GM10248 (cell line): ENCODE measurements around the gene TXN.

Experiments used
- CTCF ChIA-PET: fragments of 300-600 bp; sonication (Branson Sonifier 250); formaldehyde crosslinking; extraction: SDS; loops from one replicate; lab custom pipeline; 2021; ENCODE audit warnings: antibody characterized with exemption; lab: Yijun Ruan, JAX
- POLR2A ChIA-PET: fragments of 350-650 bp; sonication (Branson Sonifier 250); formaldehyde crosslinking; extraction: SDS; loops from one replicate; lab custom pipeline; 2020; ENCODE audit warnings: antibody characterized with exemption; lab: Yijun Ruan, JAX
- DNase-seq: peaks from one replicate; pipeline ENCODE4 v3.0.0; 2012; ENCODE audit errors: extremely low spot score
- CTCF ChIP-seq: IDR thresholded peaks from 2 replicates; pipeline ENCODE4 v1.5.1; 2012; ENCODE audit warnings: mild to moderate bottlenecking, low read depth; ENCODE audit errors: extremely low read depth, missing control alignments, control extremely low read depth

Gene TXN

GRCh38 chr9:110278080-110278707 is 21.9 kb upstream of the TXN start:
- ChIA-PET POLR2A (no interaction called here), CTCF (interaction anchor here (0.9 to 1.1 kb wide), 2 partner anchors 12 to 19 kb away, joined by 3 to 4 read pairs; no protein-coding TSS in a partner anchor)
- no peak for DNase-seq
- no peak for TF ChIP-seq CTCF

- TF ChIP-seq CTCF: no peak
- POLR2A ChIA-PET: no interaction called here
- CTCF ChIA-PET: no interaction called here
- DNase-seq: no peak
These were observed 20.5 kb upstream of the TXN start for GRCh38 chr9:110276781-110277180.

- ChIA-PET CTCF (interaction anchor here (1.7 kb wide), 1 partner anchor 13 kb away, joined by 4 read pairs; no protein-coding TSS in a partner anchor), POLR2A (no interaction called here)
- no peak for TF ChIP-seq CTCF
- no peak for DNase-seq
These were observed 14.1 kb upstream of the TXN start for GRCh38 chr9:110270211-110270995.

- CTCF ChIA-PET: no interaction called here
- no peak for TF ChIP-seq CTCF
- POLR2A ChIA-PET: no interaction called here
- DNase-seq: no peak
These were observed 10.5 kb upstream of the TXN start for GRCh38 chr9:110266795-110267194.

- CTCF ChIA-PET: interaction anchor here (1.6 kb wide), 1 partner anchor 10 kb away, joined by 3 read pairs; no protein-coding TSS in a partner anchor
- DNase-seq: no peak
- POLR2A ChIA-PET: no interaction called here
- TF ChIP-seq CTCF: no peak
These were observed 5.3 kb upstream of the TXN start for GRCh38 chr9:110261632-110262031.

GRCh38 chr9:110260911-110261310 is 4.6 kb upstream of the TXN start:
- DNase-seq: no peak
- POLR2A ChIA-PET: no interaction called here
- CTCF ChIA-PET: interaction anchor here (1.1 to 1.6 kb wide), 3 partner anchors 11 to 42 kb away, joined by 3 read pairs; no protein-coding TSS in a partner anchor
- no peak for TF ChIP-seq CTCF
